ENCODE measurements around the gene TFF2. TPM values are rescaled to one million over a fixed set of nuclear protein-coding genes. Genes with fewer than 3 reads are reported as not detected.

Gene TFF2
- total and polyA plus RNA-seq, 2 of the 4 experiments (the other 2 are of a cell fraction), result not detected

GRCh38 chr21:42300045-42300583, 50.7 kb downstream of the TFF2 start:
- POLR2A ChIA-PET (ENCODE audit: unreplicated experiment), result no interaction called here
- Histone ChIP-seq H3K9me1 (ENCODE audit: insufficient read depth, low read length) (no peaks in the 10 kb centered on the region; the same call in 1 of the 2 replicates), H4K8ac (ENCODE audit: low read depth in 2 of 2, low read length in 2 of 2) (no peak overlapping the region), H3K79me1 (ENCODE audit: low read depth in 1 of 2, low read length in 2 of 2) (no peaks in the 10 kb centered on the region), H2AK5ac (ENCODE audit: low read depth, low read length) (no peak overlapping the region), H4K5ac (ENCODE audit: low read depth, low read length) (no peak overlapping the region), H3K23ac (ENCODE audit: low read depth, low read length) (no peak overlapping the region), H3K9me3 (ENCODE audit: control insufficient read depth, insufficient read depth, low read length) (no peaks in the 10 kb centered on the region), H3K36me3 (ENCODE audit: control insufficient read depth, insufficient read depth, low read length) (peaks cover 4% of the 10 kb centered on the region; the same call in 1 of the 2 replicates), H3K4me1 (ENCODE audit: control insufficient read depth, insufficient read depth, low read length) (no peaks in the 10 kb centered on the region), H2BK120ac (ENCODE audit: low read depth, low read length) (no peak overlapping the region), H3K56ac (ENCODE audit: extremely low read depth, insufficient read depth, low read length) (no peak overlapping the region), H3K14ac (replicated peaks; ENCODE audit: low read depth, low read length) (no peak overlapping the region), H3K18ac (ENCODE audit: low read depth, low read length) (no peak overlapping the region), H3K27ac (ENCODE audit: insufficient read depth, low read length) (no peak overlapping the region), H4K91ac (ENCODE audit: insufficient read depth, low read depth, low read length) (no peak overlapping the region), H3K4me2 (ENCODE audit: low read depth, low read length) (no peak overlapping the region), H2AFZ (replicated peaks; ENCODE audit: low read length, poor library complexity) (no peak overlapping the region), H2BK20ac (ENCODE audit: low read depth, low read length) (no peak overlapping the region), H2AK9ac (replicated peaks; ENCODE audit: low read depth, low read length, poor library complexity) (no peak overlapping the region), H3K27me3 (ENCODE audit: control insufficient read depth, insufficient read depth, low read length) (peaks cover 17% of the 10 kb centered on the region), H2BK5ac (ENCODE audit: low read depth, low read length, poor library complexity, severe bottlenecking) (no peak overlapping the region), H3K9ac (ENCODE audit: low read depth, low read length) (no peak overlapping the region), H3K4me3 (ENCODE audit: insufficient read depth, low read depth, low read length) (no peak overlapping the region), H3K4ac (ENCODE audit: low read depth, low read length) (no peak overlapping the region), H2BK15ac (ENCODE audit: low read depth, low read length) (no peak overlapping the region), H4K20me1 (ENCODE audit: insufficient read depth, low read length) (no peaks in the 10 kb centered on the region)
- in situ Hi-C loops (cut with MboI; ENCODE audit: low sequenced_read_pairs) (no loop called here), intact Hi-C loops (cut with micrococcal nuclease) (no loop called here), dilution Hi-C loops (cut with HindIII; ENCODE audit: low sequenced_read_pairs, unreplicated experiment) (no loop called here)
- CTCF ChIA-PET, result no interaction called here
- no TSS peak for BruUV-seq (replicated peaks)
- no peak for TF ChIP-seq ELK1 (IDR thresholded peaks at IDR 0.05; ENCODE audit: borderline replicate concordance, low read depth, low read length)
- no peak for TF ChIP-seq SMC3 (IDR thresholded peaks at IDR 0.05; ENCODE audit: low read depth, low read length)
- TF ChIP-seq BHLHE40 (IDR thresholded peaks at IDR 0.05; ENCODE audit: low read depth, low read length), result no peak
- no peak for TF ChIP-seq RFX5 (IDR thresholded peaks at IDR 0.05; ENCODE audit: low read depth, low read length)
- TF ChIP-seq FOS (IDR thresholded peaks at IDR 0.05; ENCODE audit: low read depth, low read length), result no peak
- no peak for TF ChIP-seq MAFK (IDR thresholded peaks at IDR 0.05; ENCODE audit: low read depth, low read length)
- no peak for TF ChIP-seq RCOR1 (IDR thresholded peaks at IDR 0.05; ENCODE audit: insufficient replicate concordance, low read length)
- TF ChIP-seq, protein P1, sequence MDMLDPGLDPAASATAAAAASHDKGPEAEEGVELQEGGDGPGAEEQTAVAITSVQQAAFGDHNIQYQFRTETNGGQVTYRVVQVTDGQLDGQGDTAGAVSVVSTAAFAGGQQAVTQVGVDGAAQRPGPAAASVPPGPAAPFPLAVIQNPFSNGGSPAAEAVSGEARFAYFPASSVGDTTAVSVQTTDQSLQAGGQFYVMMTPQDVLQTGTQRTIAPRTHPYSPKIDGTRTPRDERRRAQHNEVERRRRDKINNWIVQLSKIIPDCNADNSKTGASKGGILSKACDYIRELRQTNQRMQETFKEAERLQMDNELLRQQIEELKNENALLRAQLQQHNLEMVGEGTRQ (IDR thresholded peaks at IDR 0.05; ENCODE audit: low read depth, low read length), result no peak
- no peak for TF ChIP-seq CEBPB (IDR thresholded peaks at IDR 0.05; ENCODE audit: low read depth, low read length)
- no peak for TF ChIP-seq MXI1 (IDR thresholded peaks at IDR 0.05; ENCODE audit: borderline replicate concordance, low read depth, low read length)
- no peak for TF ChIP-seq MAZ (IDR thresholded peaks at IDR 0.05; ENCODE audit: borderline replicate concordance, low read depth, low read length)
- TF ChIP-seq, protein P2, sequence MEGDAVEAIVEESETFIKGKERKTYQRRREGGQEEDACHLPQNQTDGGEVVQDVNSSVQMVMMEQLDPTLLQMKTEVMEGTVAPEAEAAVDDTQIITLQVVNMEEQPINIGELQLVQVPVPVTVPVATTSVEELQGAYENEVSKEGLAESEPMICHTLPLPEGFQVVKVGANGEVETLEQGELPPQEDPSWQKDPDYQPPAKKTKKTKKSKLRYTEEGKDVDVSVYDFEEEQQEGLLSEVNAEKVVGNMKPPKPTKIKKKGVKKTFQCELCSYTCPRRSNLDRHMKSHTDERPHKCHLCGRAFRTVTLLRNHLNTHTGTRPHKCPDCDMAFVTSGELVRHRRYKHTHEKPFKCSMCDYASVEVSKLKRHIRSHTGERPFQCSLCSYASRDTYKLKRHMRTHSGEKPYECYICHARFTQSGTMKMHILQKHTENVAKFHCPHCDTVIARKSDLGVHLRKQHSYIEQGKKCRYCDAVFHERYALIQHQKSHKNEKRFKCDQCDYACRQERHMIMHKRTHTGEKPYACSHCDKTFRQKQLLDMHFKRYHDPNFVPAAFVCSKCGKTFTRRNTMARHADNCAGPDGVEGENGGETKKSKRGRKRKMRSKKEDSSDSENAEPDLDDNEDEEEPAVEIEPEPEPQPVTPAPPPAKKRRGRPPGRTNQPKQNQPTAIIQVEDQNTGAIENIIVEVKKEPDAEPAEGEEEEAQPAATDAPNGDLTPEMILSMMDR (conservative IDR thresholded peaks at IDR 0.05; ENCODE audit: low read depth, low read length), result no peak
- TF ChIP-seq NFE2L2 (IDR thresholded peaks at IDR 0.05; ENCODE audit: low read depth, low read length), result no peak
- no peak for TF ChIP-seq POLR2A (IDR thresholded peaks at IDR 0.05; ENCODE audit: low read depth, low read length)
- TF ChIP-seq CHD1 (IDR thresholded peaks at IDR 0.05; ENCODE audit: low read depth, low read length), result no peak
- whole genome bisulfite sequencing, 2 experiments (ENCODE audit: extremely low coverage in 2 of 2, insufficient read length in 1 of 2), result 100% methylated on average over 1 of the region's 7 CpGs; no CpG with 5 or more reads in 1 of the 2 experiments
- DNase-seq (no peak), ATAC-seq (ENCODE audit: low read depth) (no peak)
